ENCODE results near the gene PLAAT3.

DNA sequence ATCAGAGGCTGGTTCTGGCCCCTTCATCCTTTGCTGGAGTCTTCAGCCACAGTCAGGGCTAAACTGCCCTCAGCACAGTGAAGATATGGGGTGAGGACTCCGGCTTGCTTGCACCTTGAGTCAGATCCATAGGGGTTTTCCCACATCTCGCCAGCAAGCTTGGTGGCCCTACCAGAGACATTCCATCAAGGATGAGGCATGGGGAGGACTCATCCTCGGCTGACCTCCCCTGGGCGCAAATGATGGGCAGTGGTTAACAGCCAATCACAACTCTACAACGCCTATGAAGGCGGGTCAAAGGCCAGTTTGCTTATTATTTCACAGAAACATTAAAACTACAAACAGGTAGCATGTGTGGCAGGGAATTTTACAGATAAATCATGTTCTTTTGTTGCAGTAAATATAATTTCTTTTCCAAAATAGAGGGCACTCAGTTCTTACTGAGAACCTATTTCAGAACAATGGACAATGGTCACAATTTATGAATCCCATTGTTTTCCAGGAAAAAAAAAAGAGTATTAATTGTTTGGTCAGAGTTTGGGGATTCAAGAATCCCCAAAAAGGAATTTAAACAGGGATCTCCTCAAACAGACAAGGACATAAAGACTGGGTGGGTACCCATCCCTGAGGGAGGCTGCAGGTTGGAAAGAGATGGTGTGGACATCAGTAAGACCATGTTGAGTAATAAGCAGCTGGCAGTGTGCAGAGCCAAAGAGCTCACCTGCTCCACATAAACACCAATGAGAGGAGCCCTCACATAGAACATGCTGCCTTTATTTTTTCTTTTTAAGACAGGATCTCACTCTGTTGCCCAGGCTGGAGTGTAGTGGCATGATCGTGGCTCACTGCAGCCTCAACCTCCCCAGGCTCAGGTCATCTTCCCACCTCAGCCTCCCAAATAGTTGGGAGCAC, 14.8 kb downstream of the PLAAT3 start:
- TF ChIP-seq, protein P1, sequence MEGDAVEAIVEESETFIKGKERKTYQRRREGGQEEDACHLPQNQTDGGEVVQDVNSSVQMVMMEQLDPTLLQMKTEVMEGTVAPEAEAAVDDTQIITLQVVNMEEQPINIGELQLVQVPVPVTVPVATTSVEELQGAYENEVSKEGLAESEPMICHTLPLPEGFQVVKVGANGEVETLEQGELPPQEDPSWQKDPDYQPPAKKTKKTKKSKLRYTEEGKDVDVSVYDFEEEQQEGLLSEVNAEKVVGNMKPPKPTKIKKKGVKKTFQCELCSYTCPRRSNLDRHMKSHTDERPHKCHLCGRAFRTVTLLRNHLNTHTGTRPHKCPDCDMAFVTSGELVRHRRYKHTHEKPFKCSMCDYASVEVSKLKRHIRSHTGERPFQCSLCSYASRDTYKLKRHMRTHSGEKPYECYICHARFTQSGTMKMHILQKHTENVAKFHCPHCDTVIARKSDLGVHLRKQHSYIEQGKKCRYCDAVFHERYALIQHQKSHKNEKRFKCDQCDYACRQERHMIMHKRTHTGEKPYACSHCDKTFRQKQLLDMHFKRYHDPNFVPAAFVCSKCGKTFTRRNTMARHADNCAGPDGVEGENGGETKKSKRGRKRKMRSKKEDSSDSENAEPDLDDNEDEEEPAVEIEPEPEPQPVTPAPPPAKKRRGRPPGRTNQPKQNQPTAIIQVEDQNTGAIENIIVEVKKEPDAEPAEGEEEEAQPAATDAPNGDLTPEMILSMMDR (IDR thresholded peaks at IDR 0.05 in 4 of 5, conservative IDR thresholded peaks at IDR 0.05 in 1 of 5): no peak
- no peak for TF ChIP-seq POLR2A (IDR thresholded peaks at IDR 0.05)
